Measurements from ENCODE around the gene NISCH.

DNA sequence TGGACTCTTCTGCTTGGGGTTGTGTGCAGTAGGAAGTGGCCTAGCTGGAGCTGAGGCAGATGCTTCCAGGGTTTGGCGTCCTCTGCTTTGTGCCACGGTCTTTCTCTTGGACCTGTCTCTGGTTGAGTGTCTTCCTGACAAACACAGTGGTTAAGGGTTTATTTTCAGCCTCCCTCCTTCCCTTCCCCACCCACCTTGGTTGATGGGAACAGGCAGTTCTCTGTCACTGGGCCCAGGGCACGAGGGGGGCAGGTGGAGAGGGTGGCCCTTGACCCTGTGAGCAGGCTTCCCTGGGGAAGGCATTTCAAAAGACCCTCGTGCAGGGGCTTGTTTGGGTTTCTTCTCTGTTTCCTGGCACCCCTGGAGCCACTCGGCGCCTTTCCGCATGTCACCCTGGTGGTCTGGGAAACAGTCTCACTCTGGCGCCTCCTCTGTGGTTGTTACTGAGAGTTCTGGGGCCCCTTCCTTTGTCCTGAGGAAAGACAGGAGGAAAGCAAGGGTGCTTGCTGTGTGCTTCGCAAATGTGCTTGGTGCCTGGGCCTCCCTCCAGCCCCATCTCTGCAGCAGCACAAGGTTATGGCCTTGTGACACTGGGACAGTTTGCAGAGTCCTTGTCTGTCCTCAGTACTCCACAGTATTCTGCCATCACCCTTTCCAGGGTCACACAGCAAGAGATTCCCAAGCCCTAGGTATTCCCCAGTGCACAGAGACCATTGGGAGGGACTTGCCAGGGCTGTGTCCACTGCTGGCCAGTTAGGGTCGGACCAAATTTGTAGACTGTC is 29.5 kb downstream of the NISCH start:
- TF ChIP-seq, protein P1, sequence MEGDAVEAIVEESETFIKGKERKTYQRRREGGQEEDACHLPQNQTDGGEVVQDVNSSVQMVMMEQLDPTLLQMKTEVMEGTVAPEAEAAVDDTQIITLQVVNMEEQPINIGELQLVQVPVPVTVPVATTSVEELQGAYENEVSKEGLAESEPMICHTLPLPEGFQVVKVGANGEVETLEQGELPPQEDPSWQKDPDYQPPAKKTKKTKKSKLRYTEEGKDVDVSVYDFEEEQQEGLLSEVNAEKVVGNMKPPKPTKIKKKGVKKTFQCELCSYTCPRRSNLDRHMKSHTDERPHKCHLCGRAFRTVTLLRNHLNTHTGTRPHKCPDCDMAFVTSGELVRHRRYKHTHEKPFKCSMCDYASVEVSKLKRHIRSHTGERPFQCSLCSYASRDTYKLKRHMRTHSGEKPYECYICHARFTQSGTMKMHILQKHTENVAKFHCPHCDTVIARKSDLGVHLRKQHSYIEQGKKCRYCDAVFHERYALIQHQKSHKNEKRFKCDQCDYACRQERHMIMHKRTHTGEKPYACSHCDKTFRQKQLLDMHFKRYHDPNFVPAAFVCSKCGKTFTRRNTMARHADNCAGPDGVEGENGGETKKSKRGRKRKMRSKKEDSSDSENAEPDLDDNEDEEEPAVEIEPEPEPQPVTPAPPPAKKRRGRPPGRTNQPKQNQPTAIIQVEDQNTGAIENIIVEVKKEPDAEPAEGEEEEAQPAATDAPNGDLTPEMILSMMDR (conservative IDR thresholded peaks at IDR 0.05 in 1 of 2, IDR thresholded peaks at IDR 0.05 in 1 of 2; ENCODE audit: low read depth in 1 of 2, low read length in 2 of 2), result no peak
- no peak for TF ChIP-seq EZH2 (IDR thresholded peaks at IDR 0.05; ENCODE audit: low read length, missing control alignments)
